ENCODE measurements around the gene TNRC6C. TPM values are rescaled to one million over a fixed set of nuclear protein-coding genes. Genes with fewer than 3 reads are reported as not detected.

The TNRC6C gene
- polyA plus RNA-seq, 1 donor (not counting 4 experiments of a cell fraction or from before 2014, with no cell fraction given): 0.34 TPM

DNA sequence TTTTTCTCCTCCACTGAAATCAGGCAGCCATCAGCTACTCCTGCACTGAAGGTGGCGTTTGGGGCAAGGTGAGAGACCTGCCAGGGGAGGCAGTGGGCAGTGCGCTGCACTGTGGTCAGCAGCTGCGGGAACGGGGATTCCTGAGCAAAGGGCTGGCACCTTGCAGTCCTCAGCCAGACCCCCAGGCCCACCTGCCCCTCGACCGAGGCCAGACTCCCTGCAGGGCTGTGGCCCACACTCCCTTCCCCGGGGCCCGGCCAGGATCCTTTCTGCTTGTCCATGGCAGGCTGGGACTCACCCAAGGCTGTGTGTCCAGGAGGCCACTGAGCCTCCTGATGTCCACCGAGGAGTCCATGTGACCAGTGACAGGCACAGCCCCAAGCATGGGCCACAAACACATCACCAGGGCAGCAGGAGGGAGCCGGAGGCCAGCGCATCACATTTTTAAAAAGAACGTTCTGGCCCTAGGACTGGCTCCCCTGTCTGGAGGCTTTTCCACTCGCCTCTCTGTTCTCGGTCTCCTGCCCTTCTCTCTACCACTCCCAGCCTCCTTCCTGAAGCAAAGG, 28.5 kb upstream of the TNRC6C start:
- no peak overlapping the region for H3K4me3 ChIP-seq (ENCODE audit: control insufficient read depth in 2 of 3, extremely low read depth in 1 of 3, insufficient read depth in 2 of 3, low read depth in 1 of 3, low read length in 3 of 3)
- no peak overlapping the region for H3K4me2 ChIP-seq (ENCODE audit: control insufficient read depth, extremely low read depth, insufficient read depth, low read depth, low read length)
- H3K27me3 ChIP-seq (ENCODE audit: control insufficient read depth, extremely low read depth, insufficient read depth, low read length): peaks cover 9% of the 10 kb centered on the region
- no peaks in the 10 kb centered on the region for H4K20me1 ChIP-seq (ENCODE audit: control insufficient read depth, extremely low read depth, insufficient read depth, low read length)
- no peaks in the 10 kb centered on the region for H3K4me1 ChIP-seq (ENCODE audit: control insufficient read depth, extremely low read depth, insufficient read depth, low read length)
- no peak overlapping the region for H3K27ac ChIP-seq (ENCODE audit: control insufficient read depth, insufficient read depth, low read length)
- FAIRE-seq (no peak), DNase-seq (ENCODE audit: low read depth, low spot score) (no peak)
- no peaks in the 10 kb centered on the region for H3K9me1 ChIP-seq (ENCODE audit: control insufficient read depth, extremely low read depth, insufficient read depth, low read length)
- H3K9ac ChIP-seq (ENCODE audit: control insufficient read depth, extremely low read depth, insufficient read depth, low read length): no peak overlapping the region
- dilution Hi-C loops (cut with MboI; ENCODE audit: extremely low pct_ligation_motif_present, low sequenced_read_pairs): no loop called here
- H3K79me2 ChIP-seq (ENCODE audit: control insufficient read depth, insufficient read depth, low read length): no peaks in the 10 kb centered on the region
- H2AFZ ChIP-seq (ENCODE audit: control insufficient read depth, low read length): no peak overlapping the region
- TF ChIP-seq CTCF (optimal IDR thresholded peaks at IDR 0.05 in 1 of 3, IDR thresholded peaks at IDR 0.05 in 1 of 3, conservative IDR thresholded peaks at IDR 0.05 in 1 of 3; ENCODE audit: extremely low read depth in 1 of 3, insufficient read depth in 2 of 3, low read length in 3 of 3) (no peak), EZH2 (IDR thresholded peaks at IDR 0.05; ENCODE audit: low read length) (no peak)
- no peaks in the 10 kb centered on the region for H3K9me3 ChIP-seq (ENCODE audit: control insufficient read depth, low read depth, low read length)
- no peaks in the 10 kb centered on the region for H3K36me3 ChIP-seq (ENCODE audit: control insufficient read depth in 2 of 2, extremely low read depth in 1 of 2, insufficient read depth in 2 of 2, low read length in 2 of 2)

DNA sequence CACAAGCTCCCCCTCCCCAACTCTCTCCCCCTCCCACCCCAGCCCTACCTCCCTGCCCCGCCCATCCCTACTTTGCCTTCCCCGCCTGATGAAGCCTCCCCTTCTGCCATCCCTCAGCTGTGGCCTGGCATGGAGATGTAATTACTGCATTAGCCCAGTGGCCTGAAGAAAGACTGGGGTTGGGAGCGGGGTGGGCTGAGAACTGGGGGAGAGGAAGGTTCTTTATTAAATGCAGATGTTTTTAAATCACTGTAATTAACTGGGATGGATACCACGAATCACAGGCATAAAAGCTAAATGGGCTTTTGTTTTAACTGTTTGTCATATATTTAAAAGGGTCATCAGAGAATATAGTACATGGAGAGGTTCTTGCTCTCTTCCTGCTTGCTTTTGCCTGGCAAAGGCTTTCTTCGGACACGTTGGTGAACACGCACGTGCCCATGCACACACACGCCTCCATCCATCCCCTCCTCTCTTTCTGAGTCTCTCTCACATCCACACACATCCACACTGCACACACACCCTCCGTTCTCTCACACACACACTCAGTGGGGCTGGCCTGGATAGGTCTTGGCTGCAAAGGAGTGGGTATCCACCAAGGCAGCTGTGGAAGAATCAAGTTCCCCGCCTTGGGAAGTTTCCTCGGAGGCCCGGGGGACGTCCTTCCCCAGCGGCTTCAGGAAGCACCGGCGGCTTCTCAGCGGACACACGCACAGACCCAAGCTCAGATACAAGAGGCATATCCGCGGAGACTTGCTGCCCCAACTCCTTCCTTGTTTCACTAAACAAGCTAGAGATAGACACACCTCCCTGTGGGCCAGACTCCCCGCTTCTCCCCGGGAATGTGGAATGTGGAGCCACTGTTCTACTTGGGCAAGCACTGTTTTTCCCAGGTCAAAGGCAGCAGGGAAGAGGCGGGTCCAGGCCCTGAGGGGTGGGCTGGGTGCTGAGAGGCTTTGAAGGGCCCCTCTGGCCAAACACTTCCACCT, 27.4 kb upstream of the TNRC6C start:
- no peak for FAIRE-seq
- dilution Hi-C loops (cut with MboI; ENCODE audit: extremely low pct_ligation_motif_present, low sequenced_read_pairs): no loop called here
- no peak overlapping the region for H2AFZ ChIP-seq (ENCODE audit: control insufficient read depth, low read length)

More for the DNA sequence above, 27.4 kb upstream of the TNRC6C start:
- Histone ChIP-seq H3K4me2 (ENCODE audit: control insufficient read depth, extremely low read depth, insufficient read depth, low read depth, low read length) (no peak overlapping the region), H3K9ac (ENCODE audit: control insufficient read depth, extremely low read depth, insufficient read depth, low read length) (no peak overlapping the region), H3K27ac (ENCODE audit: control insufficient read depth, insufficient read depth, low read length) (no peak overlapping the region), H3K36me3 (ENCODE audit: control insufficient read depth in 2 of 2, extremely low read depth in 1 of 2, insufficient read depth in 2 of 2, low read length in 2 of 2) (no peaks in the 10 kb centered on the region), H3K79me2 (ENCODE audit: control insufficient read depth, insufficient read depth, low read length) (no peaks in the 10 kb centered on the region), H4K20me1 (ENCODE audit: control insufficient read depth, extremely low read depth, insufficient read depth, low read length) (no peaks in the 10 kb centered on the region), H3K4me3 (ENCODE audit: control insufficient read depth in 2 of 3, extremely low read depth in 1 of 3, insufficient read depth in 2 of 3, low read depth in 1 of 3, low read length in 3 of 3) (no peak overlapping the region), H3K9me3 (ENCODE audit: control insufficient read depth, low read depth, low read length) (no peaks in the 10 kb centered on the region), H3K9me1 (ENCODE audit: control insufficient read depth, extremely low read depth, insufficient read depth, low read length) (no peaks in the 10 kb centered on the region), H3K27me3 (ENCODE audit: control insufficient read depth, extremely low read depth, insufficient read depth, low read length) (peaks cover 8% of the 10 kb centered on the region), H3K4me1 (ENCODE audit: control insufficient read depth, extremely low read depth, insufficient read depth, low read length) (no peaks in the 10 kb centered on the region)
- no peak for DNase-seq (ENCODE audit: low read depth, low spot score)
- TF ChIP-seq CTCF (optimal IDR thresholded peaks at IDR 0.05 in 1 of 3, IDR thresholded peaks at IDR 0.05 in 1 of 3, conservative IDR thresholded peaks at IDR 0.05 in 1 of 3; ENCODE audit: extremely low read depth in 1 of 3, insufficient read depth in 2 of 3, low read length in 3 of 3) (no peak), EZH2 (IDR thresholded peaks at IDR 0.05; ENCODE audit: low read length) (no peak)

Measured in keratinocyte (primary cell).